Activated CD8-positive, alpha-beta memory T cell treated with anti-CD3 and anti-CD28 coated beads, Interleukin-2, amount 50 U/mL, for 1 hour (primary cell): Measurements from ENCODE around the gene TYW1.
"Not testable (repeated sequence)": the region's sequence is repeated elsewhere in the genome, so short reads cannot be mapped to it uniquely, and the experiment has no call there.

Source experiments
- DNase-seq: peaks from one replicate; pipeline ENCODE4 v3.0.0-alpha.2; 2020; ENCODE audit errors: extremely low read depth

Gene TYW1

DNA sequence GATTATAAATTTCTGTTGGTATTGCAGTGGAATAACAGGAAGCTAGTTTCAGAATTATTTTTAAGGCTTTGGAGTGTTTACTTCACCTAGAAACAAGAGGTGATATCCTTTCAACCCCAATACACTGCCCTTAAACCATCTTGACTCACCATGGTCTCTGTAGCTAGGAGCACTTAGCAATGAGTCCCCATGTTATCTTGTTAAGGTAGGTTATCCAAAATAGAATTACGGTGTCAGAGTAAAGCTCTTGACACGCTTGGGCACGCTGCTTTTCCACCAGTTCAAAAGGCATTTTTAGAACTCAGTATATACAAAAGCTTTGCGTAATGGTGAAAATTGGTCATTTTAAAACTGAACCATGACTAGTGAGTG, 46.9 kb downstream of the TYW1 start:
- not testable (repeated sequence) for DNase-seq

DNA sequence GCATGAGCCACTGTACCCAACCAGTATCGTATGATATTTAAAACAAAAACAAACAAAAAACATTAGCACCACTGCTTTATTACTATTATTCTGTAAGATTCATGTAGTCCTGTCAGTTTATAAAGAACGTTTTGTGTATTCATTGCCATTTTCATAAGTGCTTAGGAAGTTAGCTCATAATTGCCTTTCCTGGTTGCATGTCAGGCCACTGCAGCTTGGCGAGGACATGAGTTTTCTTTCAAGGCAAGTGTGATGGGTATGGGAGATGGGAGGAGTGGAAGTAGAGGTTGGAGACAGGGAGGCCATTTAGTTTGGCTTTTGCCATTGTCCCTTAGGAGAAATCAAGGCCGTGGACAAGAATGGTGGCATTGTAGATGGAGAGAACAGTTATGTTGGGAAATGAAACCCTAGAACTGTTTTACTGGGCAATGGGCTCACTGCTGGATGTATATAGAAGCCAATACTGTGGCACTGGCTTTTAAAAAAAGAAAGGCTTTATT, 48.9 kb downstream of the TYW1 start:
- no peak for DNase-seq

DNA sequence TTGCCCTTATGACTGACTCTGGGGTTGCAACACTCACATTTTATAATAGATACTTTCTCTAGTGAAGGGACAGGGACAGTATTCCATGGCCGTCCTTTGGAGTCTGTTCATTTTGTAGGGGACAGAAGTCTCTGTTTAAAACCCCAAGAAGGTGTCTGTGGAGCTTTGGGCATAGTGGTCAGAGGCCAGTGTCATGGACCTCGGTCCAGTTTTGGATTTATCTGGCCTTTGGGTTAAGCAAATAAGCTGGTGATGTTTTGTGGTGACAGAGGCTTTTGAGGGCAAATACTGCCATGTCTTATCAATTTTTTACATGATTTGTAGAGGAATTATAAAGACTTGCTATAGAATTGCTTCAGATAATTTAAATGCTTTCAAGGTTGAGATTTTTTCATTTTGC, 50.2 kb downstream of the TYW1 start:
- DNase-seq: not testable (repeated sequence)

DNA sequence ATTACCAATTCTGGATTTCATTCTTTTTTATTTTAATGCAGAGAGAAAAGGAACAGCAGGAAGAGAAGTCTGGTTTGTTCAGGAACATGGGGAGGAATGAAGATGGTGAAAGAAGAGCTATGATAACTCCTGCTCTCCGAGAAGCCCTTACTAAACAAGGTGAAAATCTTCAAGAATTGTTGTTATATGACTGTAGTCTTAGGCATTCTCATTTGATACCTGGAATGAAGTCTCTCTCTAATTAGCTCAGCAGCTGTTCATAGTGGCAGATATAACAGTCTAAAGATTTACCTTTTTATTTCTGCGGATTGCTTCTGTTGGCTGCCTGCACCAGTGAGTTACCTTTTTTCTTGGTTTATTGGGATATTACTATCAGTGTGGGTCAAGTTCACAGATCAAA, 53.3 kb downstream of the TYW1 start:
- not testable (repeated sequence) for DNase-seq

DNA sequence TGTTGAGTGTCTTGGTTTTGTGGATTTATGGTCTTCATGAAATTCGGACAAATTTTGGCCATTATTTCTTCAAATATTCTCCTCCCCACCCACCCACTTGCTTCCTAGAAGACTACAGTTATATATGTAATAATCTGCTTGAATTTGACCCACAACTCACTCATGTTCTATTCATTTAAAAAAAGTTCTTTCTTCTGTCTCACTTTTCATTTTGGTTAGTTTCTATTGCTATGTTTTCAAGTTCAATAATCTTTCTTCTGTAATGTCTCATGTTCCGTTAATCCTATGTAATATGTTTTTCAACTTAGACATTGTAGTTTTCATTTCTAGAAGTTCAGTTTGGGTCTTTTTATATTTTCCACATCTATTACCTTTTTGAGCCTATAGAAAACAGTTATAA, 55.5 kb downstream of the TYW1 start:
- DNase-seq: not testable (repeated sequence)

DNA sequence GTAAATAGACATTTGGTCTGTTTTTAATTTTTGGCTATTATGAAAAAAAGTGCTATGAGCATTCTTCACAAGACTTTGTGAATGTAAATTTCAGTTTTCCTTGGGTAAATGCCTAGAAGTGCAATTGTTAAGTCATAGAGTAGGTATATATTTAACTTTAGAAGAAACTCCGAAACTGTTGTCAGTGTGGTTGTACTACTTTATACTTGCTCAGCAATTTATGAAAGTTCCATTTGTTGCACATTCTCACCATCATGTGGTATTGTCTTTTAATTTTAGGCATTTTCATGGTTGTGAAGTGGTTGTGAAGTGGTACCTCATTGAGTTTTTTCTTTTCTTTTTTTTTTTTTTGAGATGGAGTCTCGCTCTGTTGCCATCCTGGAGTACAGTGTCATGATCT, 60.0 kb downstream of the TYW1 start:
- DNase-seq: no peak

GRCh38 chr7:67061321-67061720, 64.7 kb downstream of the TYW1 start:
- DNase-seq: not testable (repeated sequence)

DNA sequence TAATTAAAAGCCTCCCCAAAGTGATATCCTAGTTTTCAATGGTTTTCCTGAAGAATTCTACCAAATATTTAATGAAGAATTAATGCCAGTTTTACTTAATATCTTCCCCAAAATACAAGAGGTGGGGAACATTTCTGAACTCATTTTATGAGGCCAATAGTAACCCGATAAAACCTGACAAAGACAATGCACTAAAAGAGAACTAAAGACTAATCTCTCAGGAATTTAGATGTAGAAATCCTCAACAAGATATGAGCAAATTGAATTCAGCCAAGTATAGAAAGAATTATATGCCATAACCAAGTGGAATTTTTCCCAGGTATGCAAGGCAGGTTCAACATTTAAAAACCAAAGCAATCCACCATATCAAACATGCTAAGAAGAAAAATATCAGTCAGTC, 66.2 kb downstream of the TYW1 start:
- not testable (repeated sequence) for DNase-seq

DNA sequence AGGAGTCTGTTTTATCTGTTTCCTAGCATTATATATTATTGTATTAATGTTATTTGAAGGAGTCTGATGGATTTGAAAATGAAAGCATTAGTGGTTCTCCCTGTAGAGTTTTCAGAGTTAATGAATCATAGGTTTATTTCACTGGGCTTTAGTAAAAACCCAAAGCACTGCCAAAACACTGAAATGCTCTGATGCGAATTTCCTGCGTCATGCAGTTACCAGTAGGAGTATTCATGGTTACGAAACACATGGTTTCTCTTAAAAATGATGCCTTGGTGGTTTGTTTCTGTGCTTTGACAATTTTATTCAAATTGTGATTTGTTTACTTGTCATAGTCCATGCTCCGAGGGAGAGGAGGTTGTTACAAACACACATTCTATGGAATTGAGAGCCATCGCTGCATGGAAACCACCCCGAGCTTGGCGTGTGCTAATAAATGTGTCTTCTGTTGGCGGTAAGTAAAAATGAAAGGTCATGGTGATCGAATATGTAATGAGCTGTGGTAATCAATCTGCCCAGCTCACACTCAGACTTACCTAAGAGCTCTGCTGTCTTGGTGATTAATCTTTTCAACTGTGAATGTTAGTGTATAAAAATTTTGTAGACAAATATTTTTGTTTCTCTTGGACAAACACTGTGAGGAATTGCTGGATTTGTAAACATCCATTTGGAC, 70.5 kb downstream of the TYW1 start:
- not testable (repeated sequence) for DNase-seq

DNA sequence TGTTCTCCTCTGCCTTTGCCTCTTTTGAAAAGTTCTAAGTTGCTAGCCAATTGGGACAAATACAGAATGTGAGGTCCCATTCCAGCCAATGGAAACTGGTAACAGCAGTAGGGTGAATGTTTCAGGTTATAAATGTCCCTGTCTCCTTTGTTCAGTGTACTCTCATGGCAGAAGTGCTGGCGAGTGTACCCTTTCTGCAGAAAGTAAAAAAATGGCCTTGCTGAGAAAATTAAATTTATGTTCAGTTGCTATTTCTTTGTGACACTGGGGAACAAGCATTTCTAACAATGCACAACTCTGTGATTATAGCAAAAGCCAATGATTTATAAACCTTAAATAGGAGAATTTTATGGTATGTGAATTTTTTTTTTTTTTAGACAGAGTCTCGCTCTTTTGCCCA, 79.5 kb downstream of the TYW1 start:
- not testable (repeated sequence) for DNase-seq

DNA sequence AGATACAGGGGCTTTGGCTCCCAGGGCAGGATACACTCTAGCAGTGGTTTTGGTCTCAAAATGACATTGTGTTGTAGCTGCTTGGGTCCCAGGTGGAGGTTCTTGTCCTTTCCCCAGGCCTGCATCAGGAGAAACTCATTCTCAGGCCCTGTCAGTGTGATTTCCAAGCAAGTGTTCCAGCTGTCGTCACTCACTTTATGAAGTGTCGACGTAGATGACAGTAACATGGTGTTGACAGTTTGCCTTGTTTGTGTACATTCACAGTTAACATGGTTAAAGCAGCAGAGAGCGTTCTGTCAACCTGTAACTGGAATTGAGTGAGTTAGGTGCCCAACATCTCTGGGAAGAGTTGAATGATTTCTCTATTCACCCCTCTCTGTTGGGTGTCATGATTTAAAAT, 86.2 kb downstream of the TYW1 start:
- not testable (repeated sequence) for DNase-seq

DNA sequence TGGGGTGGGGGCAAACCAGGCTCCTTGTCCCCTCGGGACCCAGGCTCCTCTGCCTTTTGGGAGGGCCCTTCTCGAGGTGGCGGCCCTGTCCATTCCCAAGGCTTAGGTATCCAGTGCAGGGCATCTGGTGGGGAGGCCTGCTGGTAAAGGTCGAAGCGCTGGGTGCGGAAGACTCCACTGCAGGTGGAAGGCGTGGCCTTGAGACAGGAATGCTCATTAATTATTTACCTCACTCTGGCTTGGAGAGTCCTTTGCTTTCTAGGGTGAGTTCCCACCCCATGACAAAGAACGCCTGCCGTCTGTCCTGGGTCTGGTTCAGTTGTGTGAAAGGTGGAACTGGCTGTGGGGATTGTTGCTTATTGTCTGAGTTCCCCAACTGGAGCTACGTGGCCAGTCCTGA, 92.6 kb downstream of the TYW1 start:
- not testable (repeated sequence) for DNase-seq

- DNase-seq: not testable (repeated sequence)
Observed at GRCh38 chr7:67091053-67091452, 94.4 kb downstream of the TYW1 start.

DNA sequence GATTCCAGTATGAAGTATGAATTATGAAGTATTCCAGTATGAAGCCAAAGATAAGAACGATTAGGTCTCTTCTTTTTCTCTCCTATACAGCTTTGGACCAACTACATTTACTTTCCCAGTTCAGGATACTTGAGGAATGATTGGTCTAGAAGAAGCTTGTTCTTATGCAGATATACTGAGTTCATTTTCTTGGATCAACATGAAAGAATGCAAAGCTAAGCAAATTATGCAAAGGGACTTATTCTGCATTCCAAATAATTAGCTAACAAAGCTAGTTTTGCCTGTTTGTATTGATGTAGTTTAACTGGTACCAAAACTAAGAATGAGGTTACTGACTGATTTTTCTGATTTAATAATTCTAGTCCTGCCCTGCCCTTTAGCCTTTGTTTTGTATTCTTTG, 101.4 kb downstream of the TYW1 start:
- DNase-seq: not testable (repeated sequence)

GRCh38 chr7:67099406-67099805, 102.8 kb downstream of the TYW1 start:
- DNase-seq: not testable (repeated sequence)

- not testable (repeated sequence) for DNase-seq
Observed at GRCh38 chr7:67100038-67100437, 103.4 kb downstream of the TYW1 start.

DNA sequence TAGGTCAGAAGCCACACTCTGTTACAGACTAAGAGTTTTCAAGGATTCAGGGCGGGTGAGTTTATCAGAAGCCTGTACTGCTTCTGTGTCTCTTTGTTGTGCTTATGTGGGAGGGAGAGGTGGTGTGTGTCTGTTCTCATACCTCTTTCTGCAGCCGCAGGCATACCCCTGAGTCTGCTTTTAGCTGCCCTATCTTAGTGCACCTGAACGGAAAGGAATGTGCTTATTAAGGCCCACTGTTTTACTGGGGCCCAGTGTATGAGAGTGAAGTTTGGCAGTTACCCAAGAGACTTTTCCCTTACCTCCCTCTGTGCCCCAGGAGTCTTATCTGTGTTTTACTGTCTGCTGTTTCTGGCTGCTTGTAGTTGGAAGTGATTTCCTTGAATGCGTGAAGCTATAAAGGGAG, 104.3 kb downstream of the TYW1 start:
- no peak for DNase-seq

DNA sequence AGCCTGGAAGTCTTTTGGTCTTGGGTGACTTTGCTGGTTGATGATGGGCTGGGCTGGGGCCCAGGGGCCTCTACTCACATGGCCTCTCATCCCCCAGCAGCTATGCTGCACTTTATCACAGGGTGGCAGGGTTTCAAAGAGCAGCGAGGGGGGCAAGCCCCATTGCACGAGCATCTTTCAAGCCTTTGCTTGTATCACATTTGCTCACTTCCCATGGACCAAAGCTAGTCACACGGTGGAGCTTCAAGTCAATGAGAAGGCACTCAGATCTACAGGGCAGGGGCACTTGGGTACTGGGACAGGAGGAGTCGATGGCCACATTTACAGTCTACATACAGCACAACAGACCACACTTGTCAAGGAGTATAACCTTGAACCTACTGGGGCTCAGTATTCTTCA, 108.3 kb downstream of the TYW1 start:
- DNase-seq: not testable (repeated sequence)

DNA sequence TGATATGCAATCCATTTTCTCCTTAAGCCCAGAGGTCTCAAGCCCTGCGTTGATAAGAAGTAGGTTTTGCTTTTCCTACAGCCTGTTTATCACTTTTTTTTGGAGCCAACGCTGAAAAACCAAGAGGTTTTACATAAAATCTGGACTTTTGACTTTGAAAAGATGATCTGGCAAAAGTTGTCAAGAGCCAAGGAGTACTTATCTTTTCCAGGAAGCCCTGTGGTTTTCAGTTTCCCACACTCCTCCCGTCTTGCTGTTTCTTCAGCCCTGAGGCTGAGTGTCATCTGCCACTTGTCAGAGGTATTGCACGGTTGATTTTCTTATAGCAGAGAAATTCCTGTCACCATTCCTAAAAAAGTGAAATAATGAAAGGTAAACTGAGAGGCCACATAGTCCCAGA, 108.7 kb downstream of the TYW1 start:
- no peak for DNase-seq

GRCh38 chr7:67106255-67106654, 109.6 kb downstream of the TYW1 start:
- not testable (repeated sequence) for DNase-seq

DNA sequence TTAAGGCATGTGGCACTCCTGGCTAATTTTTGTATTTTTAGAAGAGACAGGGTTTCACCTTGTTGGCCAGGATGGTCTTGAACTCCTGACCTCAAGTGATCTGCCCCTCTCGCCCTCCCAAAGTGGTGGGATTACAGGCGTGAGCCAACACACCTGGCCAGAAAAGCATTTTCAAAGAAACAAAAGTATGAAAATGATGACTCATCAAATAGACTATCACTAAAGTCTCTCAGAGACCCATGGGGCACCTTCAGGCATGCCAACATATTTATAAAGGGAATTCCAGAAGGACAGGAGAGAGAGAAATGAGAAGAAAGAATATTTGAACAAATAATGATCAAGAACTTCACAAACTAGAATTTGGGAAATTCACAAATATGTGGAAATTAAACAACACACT, 114.7 kb downstream of the TYW1 start:
- not testable (repeated sequence) for DNase-seq

DNA sequence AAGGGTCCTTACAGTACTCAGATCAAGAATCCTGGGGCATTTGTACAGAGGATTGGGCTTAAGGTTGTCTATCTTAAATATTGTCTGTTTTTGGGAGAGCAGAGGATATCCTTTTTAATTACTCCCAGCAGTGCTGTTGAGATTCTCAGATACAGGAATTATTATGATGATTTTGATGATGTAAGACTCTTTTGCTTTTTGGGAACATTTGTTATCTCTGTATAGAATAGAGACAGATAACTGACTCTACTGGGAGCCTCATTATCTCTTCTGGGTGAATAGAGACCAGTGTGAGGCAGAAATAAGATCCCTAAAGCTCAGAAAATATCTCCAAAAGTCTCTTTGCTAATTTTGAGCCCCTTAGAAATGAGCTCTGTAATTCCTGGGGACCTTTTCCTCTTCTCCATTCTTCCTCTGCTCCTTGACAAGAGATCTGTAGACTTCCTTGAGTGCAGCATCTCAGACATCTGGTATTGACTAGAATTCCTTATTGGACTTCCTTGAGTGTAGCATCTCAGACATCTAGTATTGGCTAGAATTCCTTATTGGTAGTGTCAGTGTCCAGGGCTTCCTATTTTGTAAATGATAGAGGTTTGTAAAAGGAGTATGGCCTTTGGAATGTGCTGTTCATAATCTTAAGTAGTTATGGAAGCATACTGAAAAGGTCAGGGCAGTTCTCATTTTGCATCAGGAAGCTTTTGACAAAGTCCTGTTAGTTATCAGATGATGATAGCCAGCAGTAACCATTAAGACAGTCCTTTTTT, 118.0 kb downstream of the TYW1 start:
- DNase-seq: not testable (repeated sequence)

DNA sequence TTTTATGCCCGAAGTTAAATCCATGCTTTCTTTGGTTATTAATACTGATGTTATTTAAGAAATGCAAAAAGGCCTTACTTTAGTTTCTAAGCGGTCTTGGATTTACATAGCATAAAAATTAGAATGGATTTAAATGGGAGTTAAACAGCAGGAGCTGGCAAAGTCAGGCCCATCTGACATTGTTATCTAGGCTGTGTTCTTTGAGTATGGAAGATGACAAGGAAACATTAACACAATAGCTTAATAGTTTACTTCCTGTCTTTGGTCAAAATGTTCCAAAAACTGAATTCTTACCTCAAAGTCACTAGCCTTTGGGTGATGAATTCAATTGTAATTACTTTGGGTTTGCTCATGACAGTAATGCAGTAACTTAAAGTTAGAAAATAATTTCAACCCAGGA, 123.9 kb downstream of the TYW1 start:
- DNase-seq: not testable (repeated sequence)
